Hypothalamus (tissue), 51 donors: ENCODE measurements around the gene HOXB5.
A peak's percentile ranks its signal among the peaks of the same experiment; 100 is the strongest.

ENCODE experiments used
- DNase-seq, 51 donors: peaks; one replicate each; lab custom pipeline; 2025; lab: John Stamatoyannopoulos, UW

HOXB5 gene

DNA sequence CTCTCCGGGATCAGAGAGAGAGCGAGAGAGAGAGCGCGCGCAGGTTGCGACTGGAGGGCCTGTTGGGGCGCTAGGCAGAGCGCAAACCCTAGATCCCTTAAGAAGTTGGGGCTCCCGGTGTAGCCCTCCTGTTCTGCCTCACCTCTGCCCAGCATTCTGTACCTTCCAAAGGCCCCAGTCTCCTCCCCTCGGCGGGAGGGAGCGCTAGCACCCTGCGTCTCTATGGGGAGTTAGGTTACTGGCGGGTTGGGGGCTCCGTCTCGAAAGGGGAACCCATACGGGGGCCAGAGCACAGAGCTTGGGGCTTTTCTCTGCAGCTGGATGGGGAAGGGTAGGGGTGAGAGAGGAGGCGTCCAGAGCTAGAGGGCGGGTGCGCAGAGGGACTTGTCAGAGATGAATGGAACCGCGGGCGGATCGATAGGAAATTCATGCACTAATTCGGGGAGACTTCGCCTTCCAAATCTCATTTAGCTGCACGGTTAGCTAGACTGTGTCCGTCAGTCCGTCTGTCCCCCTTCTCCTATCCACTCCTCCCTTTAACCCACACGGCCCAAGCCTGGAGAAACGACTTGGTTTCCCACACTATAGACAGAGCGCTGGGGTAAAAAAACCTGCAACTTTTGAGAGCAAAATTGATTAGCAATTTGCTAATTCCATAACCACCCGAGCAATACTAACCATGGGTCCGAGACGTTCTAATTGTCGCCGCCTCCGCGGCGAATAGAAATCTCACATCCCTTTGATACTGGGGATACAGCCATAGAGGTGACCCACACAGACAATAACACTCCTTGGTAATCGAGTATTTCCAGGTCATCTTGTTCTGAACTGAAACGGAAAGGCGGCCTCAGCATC, 14.7 kb downstream of the HOXB5 start:
- DNase-seq, result no peak

DNA sequence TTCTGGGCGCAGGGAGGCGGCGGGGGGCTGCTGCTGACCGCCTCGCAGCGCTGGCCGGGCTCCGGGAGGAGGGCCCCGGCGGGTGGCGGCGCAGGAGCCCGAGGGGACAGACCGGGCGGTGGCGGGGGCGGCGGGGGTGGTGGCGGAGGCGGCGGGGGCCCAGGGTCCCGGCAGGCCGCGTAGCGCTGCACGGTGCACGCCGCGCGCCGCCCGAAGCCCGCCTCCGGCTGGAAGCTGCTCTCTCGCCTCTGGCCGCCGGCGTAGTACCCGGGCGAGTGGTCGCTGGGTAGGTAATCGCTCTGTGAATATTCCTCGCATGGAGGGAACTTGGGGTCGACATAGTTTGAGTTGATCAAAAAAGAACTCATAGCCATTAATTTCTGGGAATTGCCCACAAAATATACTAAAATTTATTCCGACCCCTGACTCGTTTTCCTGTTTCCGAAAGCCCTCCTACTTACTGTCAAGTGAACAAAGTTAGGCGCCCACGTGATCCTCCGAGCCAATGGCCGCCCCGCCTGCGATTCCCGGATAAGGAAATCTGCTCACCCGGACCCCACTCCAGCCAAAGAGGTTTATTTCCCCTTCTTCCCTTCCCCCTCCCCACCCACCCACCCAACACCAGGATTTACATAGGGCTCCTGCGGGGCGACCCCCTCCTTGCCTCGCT, 15.5 kb downstream of the HOXB5 start, which contains the start of gene HOXB4:
TSS of gene HOXB4 (minus strand) at position 405 of the 670 bp plus-strand sequence. CDS start at position 374, 31 bp downstream.
- DNase-seq, result peak in 3 of 51 donors; percentile 1 to 10 (median 2)

DNA sequence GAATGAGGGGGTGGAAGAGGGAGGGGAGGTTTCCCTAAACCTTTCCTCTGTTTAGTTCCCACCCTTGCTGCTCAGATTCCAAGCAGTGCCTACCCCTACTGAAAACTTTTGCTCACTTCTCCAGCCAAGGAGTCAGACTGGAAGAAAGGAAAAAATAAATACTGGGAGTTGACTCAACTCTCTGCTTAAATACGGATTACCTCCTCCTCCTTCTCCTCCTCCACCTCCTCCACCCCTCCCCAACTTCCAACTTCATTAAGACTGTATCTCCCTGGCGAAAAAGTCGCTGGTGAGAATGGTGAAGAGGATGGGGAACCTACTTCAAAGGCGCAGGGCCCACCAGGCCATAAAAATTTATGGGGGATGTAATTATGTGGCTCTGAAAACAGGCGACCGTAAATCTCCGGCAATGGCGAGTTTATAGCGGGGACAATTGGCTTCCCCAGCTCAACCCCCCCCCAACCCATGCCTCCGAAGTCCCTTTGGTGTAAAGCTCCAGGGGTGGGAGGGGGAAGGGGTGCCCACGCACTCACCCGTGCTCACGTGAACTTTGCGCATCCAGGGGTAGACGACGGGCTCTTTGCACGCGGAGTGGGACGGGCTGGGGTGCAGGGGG, 16.1 kb downstream of the HOXB5 start:
- no peak for DNase-seq

DNA sequence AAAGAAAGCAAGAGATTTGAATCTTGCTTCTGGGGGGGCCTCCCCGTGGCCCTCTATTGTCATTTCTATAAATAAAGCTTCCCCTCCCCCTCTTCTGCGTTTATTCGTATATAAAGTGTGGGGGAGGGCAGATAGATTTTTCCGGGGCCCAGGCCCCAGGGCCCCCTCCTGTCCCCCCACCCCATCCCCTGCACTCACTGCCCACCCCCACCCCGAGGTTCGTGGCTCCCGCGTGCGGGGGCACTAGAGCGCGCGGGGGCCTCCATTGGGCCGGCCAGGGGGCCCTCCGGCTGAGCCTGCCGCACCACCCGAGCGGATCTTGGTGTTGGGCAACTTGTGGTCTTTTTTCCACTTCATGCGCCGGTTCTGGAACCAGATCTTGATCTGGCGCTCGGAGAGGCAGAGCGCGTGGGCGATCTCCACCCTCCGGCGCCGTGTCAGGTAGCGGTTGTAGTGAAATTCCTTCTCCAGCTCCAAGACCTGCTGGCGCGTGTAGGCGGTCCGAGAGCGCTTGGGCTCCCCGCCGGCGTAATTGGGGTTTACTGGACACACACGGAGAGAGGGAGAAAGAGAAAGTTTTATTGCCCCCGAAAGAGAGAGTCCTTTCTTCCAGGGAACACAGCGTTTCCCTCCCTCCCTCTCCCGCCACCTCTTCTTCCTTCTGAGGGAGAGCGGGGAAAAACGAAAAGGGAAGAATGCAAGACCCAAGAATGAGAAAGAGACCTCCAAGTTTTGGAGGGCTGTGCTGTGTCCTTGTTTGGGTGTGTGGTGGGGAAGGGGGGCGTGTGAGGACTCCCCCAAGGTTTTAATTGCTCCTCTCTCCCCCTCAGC, 16.9 kb downstream of the HOXB5 start:
- no peak for DNase-seq

DNA sequence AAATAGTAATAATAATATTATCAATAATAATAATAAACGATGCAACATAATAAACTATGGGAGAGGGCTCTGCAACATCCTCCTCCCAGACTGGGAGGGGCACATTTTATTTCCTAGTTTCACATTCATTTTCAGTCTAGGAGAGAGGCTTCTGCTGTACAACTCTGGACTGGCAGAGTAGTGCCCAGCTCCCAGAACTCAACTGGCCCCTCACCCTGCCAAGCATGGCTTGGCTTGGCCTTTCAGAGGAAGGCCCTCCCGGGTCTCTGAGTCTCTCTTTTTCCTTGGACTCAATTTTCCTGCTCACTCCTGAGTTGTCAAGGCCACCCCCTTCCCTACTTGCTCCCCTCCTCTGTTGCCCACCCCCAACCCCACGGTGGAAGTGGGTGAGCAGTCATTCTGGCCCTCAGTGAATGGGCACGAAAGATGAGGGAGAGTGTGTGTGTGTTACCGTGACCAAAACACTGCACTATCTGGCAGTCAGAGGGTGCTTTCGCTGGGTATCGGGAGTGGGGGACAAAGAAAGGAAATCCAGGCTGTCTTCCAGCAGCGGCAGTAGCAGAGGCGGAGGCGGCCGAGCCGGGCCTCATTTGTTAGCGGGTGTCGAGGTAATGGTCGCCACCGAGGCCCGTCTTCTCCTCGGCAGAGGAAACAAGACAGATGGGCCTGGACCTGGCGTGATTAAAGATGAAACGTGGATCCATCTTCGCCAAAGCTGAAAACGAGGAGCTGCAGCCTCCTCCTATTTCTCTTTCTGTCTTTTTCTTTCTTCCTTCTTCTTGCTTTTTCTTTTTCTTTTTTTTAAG, 17.7 kb downstream of the HOXB5 start:
- DNase-seq, result no peak

DNA sequence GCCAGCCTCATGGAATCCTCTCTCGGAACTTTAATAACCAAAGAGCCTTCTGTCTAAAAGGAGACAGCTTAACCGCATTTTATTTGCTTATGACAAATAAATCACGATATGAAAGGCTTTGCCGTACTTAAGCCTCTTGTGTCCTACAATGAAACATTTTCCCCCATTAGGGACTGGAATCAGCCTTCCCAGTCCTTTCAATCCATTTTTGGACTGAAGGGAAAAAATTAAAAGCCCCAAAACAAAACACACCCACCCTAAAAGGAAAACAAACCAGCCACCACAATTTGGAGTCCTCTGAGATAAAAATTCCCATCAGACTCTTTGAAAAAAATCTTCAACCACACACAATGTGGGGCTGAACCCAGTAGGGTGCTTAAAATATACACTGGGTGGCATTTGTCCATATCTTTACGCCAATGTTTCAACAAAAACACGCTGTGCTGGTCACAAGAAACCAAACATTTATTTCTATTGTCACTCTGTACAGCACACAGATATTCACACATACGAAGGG, 18.5 kb downstream of the HOXB5 start:
- DNase-seq, result no peak

DNA sequence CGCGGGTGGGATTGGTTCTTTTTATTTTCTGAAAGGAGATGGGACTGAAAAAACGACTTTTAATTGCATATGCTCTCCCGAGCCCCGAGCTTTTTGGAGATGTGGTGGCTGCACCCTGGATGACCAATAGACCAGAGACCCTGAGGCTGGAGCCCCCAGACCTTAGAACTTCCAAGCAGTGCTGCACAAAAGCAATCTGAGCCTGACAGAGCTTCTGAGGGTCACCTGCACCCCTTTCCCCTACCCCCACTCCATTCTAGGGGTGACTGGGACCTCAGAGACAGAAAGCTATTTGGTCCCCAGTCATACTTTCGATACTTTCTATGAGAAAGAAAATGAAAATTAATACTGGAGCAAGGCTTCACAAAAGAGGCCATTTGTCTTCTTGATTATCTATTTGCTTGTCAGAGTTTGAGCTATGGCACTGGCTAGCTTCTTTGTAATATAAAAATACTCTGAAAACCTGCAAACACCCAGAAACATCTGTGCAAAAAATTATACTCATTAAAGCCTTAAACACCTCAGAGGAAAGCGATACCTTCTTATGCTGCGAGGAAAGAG, 19.0 kb downstream of the HOXB5 start:
- no peak for DNase-seq

DNA sequence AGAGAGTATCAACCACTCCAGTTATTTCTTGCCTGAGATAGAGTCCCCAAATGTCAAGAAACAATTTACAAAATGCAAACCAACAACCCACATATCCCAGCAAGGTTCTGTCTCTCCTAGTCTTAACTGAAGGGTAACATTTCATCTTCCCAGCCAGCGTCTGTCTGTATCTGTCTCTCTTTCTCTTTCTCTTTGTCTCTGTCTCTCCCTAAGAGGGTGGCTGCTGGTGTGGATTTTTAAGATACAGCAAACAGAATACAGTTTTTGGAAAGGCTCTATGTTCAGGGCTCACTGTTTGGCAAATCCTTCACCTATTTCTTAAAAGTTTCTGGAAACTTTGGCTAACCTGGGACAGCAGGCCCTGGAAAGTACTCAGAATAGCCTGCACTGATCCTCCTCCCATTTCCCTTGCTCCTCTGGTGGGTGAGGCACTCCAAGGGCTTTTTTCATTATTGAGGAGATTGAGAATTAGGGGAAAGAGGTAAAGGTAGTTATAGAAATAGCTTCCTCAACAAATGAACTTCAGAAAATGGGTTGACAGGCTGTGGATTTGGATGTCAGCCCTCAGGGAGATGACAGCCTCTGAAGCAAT, 21.7 kb downstream of the HOXB5 start:
- DNase-seq, result no peak

DNA sequence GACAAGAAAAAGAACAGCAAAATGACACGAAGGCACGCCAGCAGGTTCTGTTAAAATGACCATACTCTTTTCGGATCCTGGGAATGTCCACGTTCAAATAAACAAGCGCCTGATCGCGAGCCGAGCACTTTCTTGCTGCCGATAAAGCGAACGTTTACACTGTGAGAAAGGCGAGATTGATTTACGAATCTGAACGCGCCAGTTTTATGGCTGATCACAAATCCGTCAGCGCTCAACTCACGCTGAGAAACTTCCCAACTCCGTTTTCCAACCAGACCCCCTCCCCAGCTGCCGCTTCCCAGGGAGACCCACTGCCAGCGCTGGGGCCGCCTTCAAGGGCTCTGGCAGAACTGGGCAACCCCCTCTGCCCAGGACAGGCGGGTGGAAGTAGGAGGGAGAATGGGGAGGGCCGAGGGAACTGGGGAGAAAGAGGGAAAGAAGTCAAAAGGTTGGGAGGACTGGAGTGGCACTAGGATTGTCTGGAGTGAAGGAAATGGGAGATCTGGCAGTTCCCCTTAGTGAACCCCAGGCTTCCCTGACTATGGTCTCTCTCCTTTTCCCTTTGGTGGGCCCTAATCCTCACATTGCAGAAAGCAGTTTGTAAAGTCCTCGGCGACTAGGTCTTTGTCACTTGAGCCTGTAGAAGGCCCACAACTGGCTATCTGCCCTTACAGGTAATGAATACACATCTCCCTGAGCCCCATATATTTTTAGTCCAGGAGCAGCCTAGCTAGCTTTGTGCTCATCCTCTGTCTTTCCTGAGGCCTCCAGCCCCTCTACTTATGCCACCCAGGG, 22.4 kb downstream of the HOXB5 start:
- DNase-seq, result no peak

DNA sequence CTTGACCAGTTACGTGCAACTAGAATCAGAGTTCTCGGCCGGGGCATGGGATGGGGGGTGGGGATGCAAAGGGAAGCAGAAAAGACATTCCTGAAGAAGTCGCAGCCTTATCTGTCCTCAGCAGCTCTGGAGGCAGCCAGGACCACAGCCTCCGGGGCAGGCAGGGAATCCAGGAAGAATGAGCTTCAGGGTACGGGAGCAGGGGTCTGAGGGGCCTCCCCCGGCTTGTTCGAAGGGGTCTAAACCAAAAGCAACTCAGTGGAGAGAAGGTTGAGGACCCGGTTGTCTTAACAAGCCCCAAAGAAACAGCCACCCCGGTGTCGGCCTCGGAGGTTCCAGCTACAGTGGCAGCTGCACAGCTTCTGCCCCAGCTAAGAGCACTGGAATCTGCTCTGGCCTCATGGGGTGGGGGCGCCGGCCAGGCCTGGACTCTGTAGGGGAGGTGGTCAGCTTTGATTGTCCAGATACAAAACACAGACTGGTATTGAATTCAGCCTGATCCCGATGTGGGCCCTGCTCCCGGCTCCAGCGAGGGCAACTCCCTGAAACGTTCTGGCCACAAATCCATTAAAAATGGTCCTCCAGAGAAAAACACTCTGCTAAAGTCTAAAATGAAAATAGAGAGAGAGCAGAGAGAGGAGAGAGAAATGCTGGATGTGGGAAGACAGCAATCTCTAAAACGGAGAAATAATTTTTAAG, 23.1 kb downstream of the HOXB5 start:
- no peak for DNase-seq

DNA sequence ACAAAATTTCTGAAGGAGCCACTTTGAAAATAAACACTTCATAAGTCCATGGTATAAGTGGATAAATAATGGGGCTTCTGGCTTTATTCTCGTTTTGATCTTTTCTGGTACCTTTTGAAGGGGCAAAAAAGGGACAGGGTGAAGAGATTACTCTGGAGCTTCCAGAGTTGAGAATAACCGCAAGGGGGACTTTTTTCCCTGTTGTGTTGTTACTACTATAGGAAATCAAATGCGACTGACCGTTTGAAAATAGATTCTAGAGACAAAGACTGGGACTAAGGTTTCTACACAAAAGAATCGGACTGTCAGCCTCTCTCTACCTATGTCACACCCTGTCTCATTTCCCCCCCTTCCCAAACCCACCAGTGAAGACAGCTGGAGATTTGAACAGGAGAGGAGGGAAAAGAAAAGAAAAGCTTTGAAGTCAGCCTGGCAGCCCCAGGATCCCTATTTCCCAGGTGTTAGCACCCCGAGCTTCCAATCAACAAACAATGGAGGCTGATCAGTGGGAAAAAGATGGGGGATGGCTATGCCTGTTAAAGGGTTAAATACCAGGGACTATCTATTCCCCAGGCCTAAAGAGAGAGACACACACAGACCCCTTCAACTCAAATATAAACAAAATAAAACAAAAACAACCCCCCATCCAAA, 23.8 kb downstream of the HOXB5 start:
- no peak for DNase-seq

DNA sequence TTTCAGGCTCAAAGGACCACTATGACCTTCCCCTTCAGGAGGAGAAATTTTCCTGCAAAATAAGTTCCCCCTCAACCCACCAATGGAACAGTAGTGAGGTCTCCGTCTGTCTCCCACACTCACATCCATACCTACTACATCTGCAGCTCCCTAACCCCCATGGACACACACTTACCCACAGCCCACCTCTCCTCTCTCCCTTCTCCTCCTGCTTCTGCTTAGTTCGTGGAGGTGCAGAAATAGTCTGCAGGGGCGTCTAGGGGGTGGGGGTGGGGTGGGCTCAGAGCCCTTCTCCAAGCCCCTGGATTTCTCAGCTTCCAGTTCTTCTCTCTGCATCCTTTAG, 24.4 kb downstream of the HOXB5 start:
- no peak for DNase-seq

DNA sequence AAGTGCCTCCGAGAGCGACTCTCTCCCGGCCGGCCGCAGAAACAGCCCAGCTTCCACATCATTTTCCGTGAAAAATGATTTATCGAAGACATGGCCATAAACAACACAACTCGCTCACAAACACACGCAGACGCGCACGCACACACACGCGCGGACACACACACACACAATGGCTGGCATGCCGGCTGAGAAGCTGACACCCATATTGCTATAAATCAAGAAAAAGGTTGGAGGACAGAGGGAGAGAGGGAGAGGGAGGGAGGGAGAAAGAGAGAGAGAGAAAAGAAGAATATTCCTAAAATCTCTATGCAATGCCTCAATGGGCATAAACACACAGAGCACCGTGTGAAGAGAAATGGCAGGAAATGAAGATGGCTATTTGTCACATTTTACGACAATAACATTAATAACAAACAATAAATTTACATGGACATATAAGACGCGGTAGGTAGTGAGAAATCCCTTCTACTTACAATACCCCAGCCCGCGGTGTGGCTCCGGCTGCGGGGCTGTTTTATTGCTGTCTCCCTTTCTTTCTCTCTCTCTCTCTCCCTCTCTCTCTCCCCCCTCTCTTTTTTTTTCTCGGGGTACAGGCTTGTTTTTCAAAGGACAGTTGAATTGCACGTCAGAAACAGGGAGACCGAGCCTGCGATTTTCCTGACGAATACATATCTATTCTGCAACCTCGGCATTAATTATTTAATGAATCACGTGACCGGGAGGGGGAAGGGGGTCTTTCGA, 24.9 kb downstream of the HOXB5 start:
- DNase-seq, result no peak

DNA sequence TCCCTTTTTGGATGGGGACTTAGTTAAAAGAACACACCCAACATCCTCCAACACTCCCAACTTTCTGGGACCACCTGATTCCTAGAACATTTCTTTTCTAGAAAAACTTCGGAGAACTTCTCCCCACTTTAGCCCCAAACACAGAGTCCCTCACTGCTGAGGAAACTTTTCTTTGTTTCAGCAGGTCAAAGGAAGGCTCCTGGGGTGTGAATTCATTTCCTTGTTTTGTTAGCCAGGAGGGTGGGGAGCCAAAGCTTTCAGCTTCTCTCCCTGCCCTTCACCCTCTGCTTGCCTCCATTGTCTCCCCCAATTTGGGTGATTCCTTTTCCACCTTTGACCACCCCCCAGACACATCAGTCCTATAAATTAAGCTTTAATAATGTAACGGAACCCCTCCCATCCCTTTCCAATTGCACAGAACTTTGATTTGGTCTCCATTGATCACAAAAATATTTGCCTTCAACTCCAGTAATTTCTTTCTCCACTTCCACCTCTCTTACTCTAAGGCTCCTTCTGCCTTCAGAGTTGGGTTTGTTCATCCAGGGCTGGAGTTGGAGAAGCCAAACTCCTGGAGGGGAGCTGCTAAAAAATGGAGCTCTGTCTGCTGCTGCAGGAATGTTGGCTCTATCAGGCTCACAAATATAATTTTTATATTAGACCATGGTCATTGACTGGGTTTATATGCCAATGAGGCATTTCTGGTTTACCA, 25.8 kb downstream of the HOXB5 start:
- no peak for DNase-seq

DNA sequence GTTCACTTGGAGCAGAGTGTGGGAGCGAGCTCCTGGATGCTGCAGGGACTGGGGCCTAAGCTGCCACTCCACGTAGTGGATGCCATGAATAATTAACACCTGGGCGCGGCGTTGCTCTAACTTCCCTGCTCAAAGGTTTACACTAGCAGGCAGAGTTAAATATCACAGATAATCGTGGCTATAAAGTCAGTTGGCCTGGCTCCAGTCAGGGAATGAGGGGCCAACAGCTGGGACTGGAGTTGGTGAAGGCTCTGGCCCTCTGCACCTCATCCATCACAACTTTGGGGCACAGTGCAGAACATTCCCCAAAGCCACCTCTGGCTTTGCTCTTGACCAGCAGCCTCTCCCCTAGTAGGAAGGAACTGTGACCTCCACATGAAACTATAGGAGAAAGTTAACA, 26.4 kb downstream of the HOXB5 start:
- no peak for DNase-seq

DNA sequence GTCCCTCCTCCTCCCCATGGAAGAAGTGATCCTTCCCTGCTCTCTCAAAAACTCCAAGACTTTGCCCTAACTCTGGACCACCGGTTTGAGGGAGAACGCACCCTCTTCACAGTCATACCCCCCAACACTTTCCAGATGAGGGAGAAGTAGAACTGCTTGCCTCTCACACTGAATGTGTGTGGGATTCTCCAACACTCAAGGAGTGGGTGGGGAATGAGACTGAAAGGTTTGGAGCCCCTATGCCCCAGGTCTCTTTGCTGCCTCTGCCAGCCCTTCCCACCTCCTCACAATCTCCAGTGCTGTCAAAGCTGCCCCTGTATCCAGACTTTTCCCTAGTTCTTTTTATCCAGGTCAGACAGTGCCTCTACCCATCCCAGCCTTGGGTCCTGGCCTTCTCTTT, 26.9 kb downstream of the HOXB5 start:
- no peak for DNase-seq
